Cardiac muscle cell (in vitro differentiated cells and primary cell): ENCODE measurements around the gene ARPP21. TPM values are rescaled to one million over a fixed set of nuclear protein-coding genes. Genes with fewer than 3 reads are reported as not detected.
A peak's percentile ranks its signal among the peaks of the same experiment; 100 is the strongest.

ENCODE experiments used
- DNase-seq, 2 donors: peaks; one replicate each; pipeline versions ENCODE4 v3.0.0 to v3.0.0-alpha.2; 2010 to 2017; ENCODE audit warnings: low read depth in 1 of 2, low spot score in 1 of 2
- H3K27ac ChIP-seq: fragments of 200-600 bp; sonication (generic); 2 replicates; pipeline ENCODE4 v1.5.1; 2016
- H3K27me3 ChIP-seq: fragments of 200-600 bp; sonication (generic); 2 replicates; pipeline ENCODE4 v1.6.0; 2016; ENCODE audit warnings: control low read depth
- H3K36me3 ChIP-seq: fragments of 200-600 bp; sonication (generic); 2 replicates; pipeline ENCODE4 v1.5.1; 2016; ENCODE audit warnings: control low read depth
- H3K4me1 ChIP-seq: fragments of 200-600 bp; sonication (generic); 2 replicates; pipeline ENCODE4 v1.8.1; 2017; ENCODE audit warnings: low read depth, mild to moderate bottlenecking, mixed run types
- H3K4me3 ChIP-seq: fragments of 200-600 bp; sonication (generic); 2 replicates; pipeline ENCODE4 v1.5.1; 2016; ENCODE audit warnings: mild to moderate bottlenecking
- H3K9me3 ChIP-seq: fragments of 200-600 bp; sonication (generic); 2 replicates; pipeline ENCODE4 v1.5.1; 2017; ENCODE audit warnings: low read depth, mild to moderate bottlenecking, control low read depth
- CTCF ChIP-seq: IDR thresholded peaks from 2 replicates; pipeline ENCODE4 v1.5.1; 2012; ENCODE audit warnings: low read depth, mild to moderate bottlenecking, low read length
- polyA plus RNA-seq: library from polyadenylated mRNA; unstranded; fragments of >200 nt; fragmentation: Nextera tagmentation; extraction: Ambion mirVana; gene quantifications from 2 replicates; pipeline ENCODE4 v1.2.1, GENCODE V29; 2016
- total RNA-seq: library from RNA; depleted of rRNA; stranded (reverse); fragments of >200 nt; gene quantifications from 2 replicates; pipeline ENCODE4 v1.2.3, GENCODE V29; 2016

Gene ARPP21
- total and polyA plus RNA-seq, 2 experiments from 2014 or later, result 0.04 TPM; not detected in 1

GRCh38 chr3:35776346-35776745 is 137.0 kb downstream of the ARPP21 start:
- no peaks in the 10 kb centered on the region for H3K27me3 ChIP-seq
- no peaks in the 10 kb centered on the region for H3K36me3 ChIP-seq
- no peak overlapping the region for H3K4me3 ChIP-seq
- H3K4me1 ChIP-seq, result no peaks in the 10 kb centered on the region
- H3K9me3 ChIP-seq, result no peaks in the 10 kb centered on the region
- H3K27ac ChIP-seq, result no peak overlapping the region
- TF ChIP-seq CTCF, result no peak
- no peak for DNase-seq

GRCh38 chr3:35777065-35777464 is 137.7 kb downstream of the ARPP21 start:
- no peak for TF ChIP-seq CTCF
- no peak overlapping the region for H3K4me3 ChIP-seq
- no peak for DNase-seq
- no peaks in the 10 kb centered on the region for H3K4me1 ChIP-seq
- H3K36me3 ChIP-seq, result no peaks in the 10 kb centered on the region
- no peaks in the 10 kb centered on the region for H3K27me3 ChIP-seq
- no peak overlapping the region for H3K27ac ChIP-seq
- H3K9me3 ChIP-seq, result no peaks in the 10 kb centered on the region

- H3K27me3 ChIP-seq, result no peaks in the 10 kb centered on the region
- no peak for TF ChIP-seq CTCF
- no peaks in the 10 kb centered on the region for H3K9me3 ChIP-seq
- H3K4me1 ChIP-seq, result no peaks in the 10 kb centered on the region
- no peak overlapping the region for H3K27ac ChIP-seq
- DNase-seq, result peak; percentile 9 to 26
- no peaks in the 10 kb centered on the region for H3K36me3 ChIP-seq
- no peak overlapping the region for H3K4me3 ChIP-seq
Measured at GRCh38 chr3:35777563-35778554, 138.5 kb downstream of the ARPP21 start.

- H3K4me3 ChIP-seq, result no peak overlapping the region
- H3K27ac ChIP-seq, result no peak overlapping the region
- no peaks in the 10 kb centered on the region for H3K4me1 ChIP-seq
- H3K36me3 ChIP-seq, result no peaks in the 10 kb centered on the region
- no peak for DNase-seq
- TF ChIP-seq CTCF, result no peak
- H3K9me3 ChIP-seq, result no peaks in the 10 kb centered on the region
- H3K27me3 ChIP-seq, result no peaks in the 10 kb centered on the region
Measured at GRCh38 chr3:35779611-35780010, 140.3 kb downstream of the ARPP21 start.

- Histone ChIP-seq H3K36me3 (no peaks in the 10 kb centered on the region), H3K4me1 (no peaks in the 10 kb centered on the region), H3K27ac (no peak overlapping the region), H3K9me3 (no peaks in the 10 kb centered on the region), H3K4me3 (no peak overlapping the region), H3K27me3 (no peaks in the 10 kb centered on the region)
- no peak for DNase-seq
- TF ChIP-seq CTCF, result no peak
Measured at GRCh38 chr3:35780800-35781199, 141.5 kb downstream of the ARPP21 start.
